NB4 (cell line): ENCODE data around the gene EPB41L5.

Experiments used
- CTCF ChIP-seq: IDR thresholded peaks from one replicate; pipeline ENCODE4 v1.5.1; 2012; ENCODE audit warnings: low read depth, low read length
- MYC ChIP-seq: IDR thresholded peaks from 2 replicates; pipeline ENCODE4 v1.6.1; 2011; ENCODE audit warnings: low read depth, low read length
- POLR2A ChIP-seq: IDR thresholded peaks from 2 replicates; pipeline ENCODE4 v1.6.1; 2011; ENCODE audit warnings: mild to moderate bottlenecking; ENCODE audit not compliant: insufficient read length; ENCODE audit errors: extremely low read depth

- TF ChIP-seq POLR2A (no peak), CTCF (no peak), MYC (no peak)
Measured at GRCh38 chr2:120066800-120067547, 54.1 kb downstream of the EPB41L5 start.
